AG09319 (cell line): ENCODE results near the gene C1orf159.

Source experiments
- DNase-seq: peaks from one replicate; pipeline ENCODE4 v3.0.0-alpha.2; 2010; ENCODE audit warnings: low read depth; ENCODE audit errors: extremely low read depth
- CTCF ChIP-seq: IDR thresholded peaks from 2 replicates; pipeline ENCODE4 v1.5.1; 2011; ENCODE audit warnings: low read depth, mild to moderate bottlenecking, inconsistent platforms, low read length, moderate library complexity

The C1orf159 gene

GRCh38 chr1:1136547-1137230 is 20.8 kb upstream of the C1orf159 start:
- no peak for TF ChIP-seq CTCF
- no peak for DNase-seq

- no peak for TF ChIP-seq CTCF
- peak; percentile 12 for DNase-seq
These were observed 19.6 kb upstream of the C1orf159 start for GRCh38 chr1:1135339-1136136.

- DNase-seq: no peak
- no peak for TF ChIP-seq CTCF
These were observed 18.5 kb upstream of the C1orf159 start for GRCh38 chr1:1134300-1134970.

- TF ChIP-seq CTCF: no peak
These were observed 17.3 kb upstream of the C1orf159 start for GRCh38 chr1:1132956-1133750.

GRCh38 chr1:1132042-1132950 is 16.4 kb upstream of the C1orf159 start:
- DNase-seq: no peak
- no peak for TF ChIP-seq CTCF

More at GRCh38 chr1:1132956-1133750, 17.3 kb upstream of the C1orf159 start:
- peak; percentile 12 for DNase-seq
